ENCODE results near the gene GMDS. TPM values are rescaled to one million over a fixed set of nuclear protein-coding genes. Genes with fewer than 3 reads are reported as not detected.

The GMDS gene
- total RNA-seq, 1 donor from 2014 or later: 30.1 TPM

DNA sequence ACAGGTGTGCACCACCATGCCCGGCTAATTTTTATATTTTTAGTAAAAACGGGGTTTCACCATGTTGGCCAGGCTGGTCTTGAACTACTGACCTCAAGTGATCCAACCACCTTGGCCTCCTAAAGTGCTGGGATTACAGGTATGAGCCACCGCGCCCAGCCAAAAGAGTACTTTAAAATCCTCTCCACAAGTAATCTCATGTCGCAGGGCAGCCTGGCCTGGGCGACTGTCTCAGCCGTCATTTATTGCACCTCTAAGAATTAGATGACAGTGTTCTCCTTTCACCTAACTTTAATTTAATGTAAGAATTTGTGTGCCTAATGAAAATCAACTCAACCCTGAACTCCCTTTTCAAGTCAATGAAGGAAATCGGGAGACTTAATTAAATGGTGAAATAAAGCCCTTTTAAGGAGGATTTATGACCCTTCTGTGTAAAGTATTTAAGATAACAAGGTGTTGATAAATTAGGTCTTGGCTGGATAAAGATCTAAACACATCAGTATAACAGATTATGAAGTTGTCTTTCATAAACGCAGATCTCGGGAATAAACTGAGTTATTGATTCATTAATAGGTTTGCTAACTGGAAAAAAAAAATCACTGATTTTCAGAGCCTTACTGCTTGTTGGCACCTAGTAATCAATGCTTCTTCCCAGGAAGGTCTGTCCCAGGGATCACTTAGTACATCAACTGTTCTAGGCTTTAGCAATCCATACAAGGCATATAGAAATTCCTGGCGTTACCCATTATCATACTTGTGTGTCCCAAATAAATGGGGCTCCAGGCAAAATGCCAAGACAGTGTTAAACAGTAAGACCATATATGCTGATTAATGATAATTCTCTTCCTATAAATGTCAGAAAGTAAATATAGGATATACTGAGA is 209.3 kb downstream of the GMDS start:
- POLR2A ChIA-PET: no interaction called here
- TF ChIP-seq, protein P1, sequence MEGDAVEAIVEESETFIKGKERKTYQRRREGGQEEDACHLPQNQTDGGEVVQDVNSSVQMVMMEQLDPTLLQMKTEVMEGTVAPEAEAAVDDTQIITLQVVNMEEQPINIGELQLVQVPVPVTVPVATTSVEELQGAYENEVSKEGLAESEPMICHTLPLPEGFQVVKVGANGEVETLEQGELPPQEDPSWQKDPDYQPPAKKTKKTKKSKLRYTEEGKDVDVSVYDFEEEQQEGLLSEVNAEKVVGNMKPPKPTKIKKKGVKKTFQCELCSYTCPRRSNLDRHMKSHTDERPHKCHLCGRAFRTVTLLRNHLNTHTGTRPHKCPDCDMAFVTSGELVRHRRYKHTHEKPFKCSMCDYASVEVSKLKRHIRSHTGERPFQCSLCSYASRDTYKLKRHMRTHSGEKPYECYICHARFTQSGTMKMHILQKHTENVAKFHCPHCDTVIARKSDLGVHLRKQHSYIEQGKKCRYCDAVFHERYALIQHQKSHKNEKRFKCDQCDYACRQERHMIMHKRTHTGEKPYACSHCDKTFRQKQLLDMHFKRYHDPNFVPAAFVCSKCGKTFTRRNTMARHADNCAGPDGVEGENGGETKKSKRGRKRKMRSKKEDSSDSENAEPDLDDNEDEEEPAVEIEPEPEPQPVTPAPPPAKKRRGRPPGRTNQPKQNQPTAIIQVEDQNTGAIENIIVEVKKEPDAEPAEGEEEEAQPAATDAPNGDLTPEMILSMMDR (IDR thresholded peaks at IDR 0.05): no peak
- H3K9me3 Mint-ChIP-seq: no peaks in the 10 kb centered on the region

DNA sequence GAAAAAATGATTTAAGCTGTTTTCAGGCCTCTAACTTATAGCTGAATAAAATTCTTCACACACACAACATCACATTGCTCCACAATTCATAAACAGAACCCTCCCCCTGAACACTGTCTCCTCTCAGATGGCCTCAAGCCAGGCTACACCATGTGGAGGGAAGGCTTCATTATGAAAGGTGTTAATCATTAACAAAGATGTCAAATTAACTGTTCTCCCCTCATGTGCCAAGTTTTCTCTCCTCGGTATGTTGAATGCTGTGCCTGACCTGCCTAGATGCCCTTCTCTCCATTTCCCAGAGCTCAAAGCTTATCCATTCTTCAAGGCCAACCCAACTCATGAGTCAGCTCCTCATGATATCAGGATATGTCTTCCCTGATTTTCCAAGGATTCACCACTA is 210.4 kb downstream of the GMDS start:
- no peaks in the 10 kb centered on the region for H3K27me3 Mint-ChIP-seq
- H3K9me3 Mint-ChIP-seq: no peaks in the 10 kb centered on the region
- no peaks in the 10 kb centered on the region for H3K4me1 Mint-ChIP-seq
- ChIA-PET POLR2A (no interaction called here), CTCF (no interaction called here)
- intact Hi-C loops (cut with micrococcal nuclease): no loop called here
- H3K36me3 Mint-ChIP-seq (ENCODE audit: low read depth): no peaks in the 10 kb centered on the region
- ATAC-seq (ENCODE audit: low read depth) (no peak), DNase-seq (no peak)
- no peak overlapping the region for H3K27ac Mint-ChIP-seq
- H3K4me3 Mint-ChIP-seq: no peak overlapping the region
- TF ChIP-seq, protein P1 (IDR thresholded peaks at IDR 0.05): no peak

More for the DNA sequence above, 209.3 kb downstream of the GMDS start:
- Mint-ChIP-seq H3K4me3 (no peak overlapping the region), H3K36me3 (ENCODE audit: low read depth) (no peaks in the 10 kb centered on the region), H3K27ac (no peak overlapping the region), H3K4me1 (no peaks in the 10 kb centered on the region), H3K27me3 (no peaks in the 10 kb centered on the region)
- no peak for ATAC-seq (ENCODE audit: low read depth)
- CTCF ChIA-PET: no interaction called here
- intact Hi-C loops (cut with micrococcal nuclease): no loop called here
- DNase-seq: no peak

DNA sequence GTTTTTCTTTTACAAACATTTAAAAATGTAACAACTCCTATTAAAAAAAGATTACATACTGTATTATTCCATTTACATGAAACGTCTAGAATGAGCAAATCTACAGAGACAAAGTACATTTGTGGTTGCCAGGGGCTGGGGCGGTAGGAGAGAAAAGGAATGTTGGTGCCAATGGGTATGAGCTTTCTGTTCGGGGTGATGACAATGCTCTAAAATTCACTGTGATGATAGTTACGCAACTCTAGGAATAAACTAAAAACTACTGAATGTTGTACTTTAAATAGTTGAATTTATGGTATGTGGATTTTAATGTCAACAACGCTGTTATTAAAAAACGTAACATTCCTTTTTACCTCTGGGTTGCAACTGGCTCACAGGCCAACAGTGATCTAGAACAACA is 211.1 kb downstream of the GMDS start:
- no peak for ATAC-seq (ENCODE audit: low read depth)
- intact Hi-C loops (cut with micrococcal nuclease): no loop called here
- Mint-ChIP-seq H3K27me3 (no peaks in the 10 kb centered on the region), H3K36me3 (ENCODE audit: low read depth) (no peaks in the 10 kb centered on the region), H3K4me1 (peaks cover 2% of the 10 kb centered on the region), H3K4me3 (no peak overlapping the region), H3K27ac (no peak overlapping the region), H3K9me3 (no peaks in the 10 kb centered on the region)
- no peak for DNase-seq
- TF ChIP-seq, protein P1 (IDR thresholded peaks at IDR 0.05): no peak
- ChIA-PET CTCF (no interaction called here), POLR2A (no interaction called here)

DNA sequence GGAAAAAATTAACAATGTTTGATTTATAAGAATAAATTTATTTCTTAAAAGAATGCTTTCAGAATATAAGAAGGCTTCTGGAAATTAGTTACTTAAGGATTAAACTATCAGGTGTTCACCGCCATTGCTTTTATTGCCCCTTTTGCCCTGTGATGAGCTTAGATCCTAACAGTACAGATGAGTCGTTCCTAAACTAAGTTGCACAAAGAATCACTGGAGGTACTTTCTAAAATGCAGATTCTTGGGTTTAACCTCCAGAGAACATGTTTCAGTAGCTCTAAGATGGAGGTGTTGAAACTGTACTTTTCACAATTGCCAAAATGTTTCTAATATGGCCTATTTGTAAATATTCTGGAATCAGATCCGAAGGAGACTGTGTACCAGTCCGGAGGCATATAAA is 211.9 kb downstream of the GMDS start:
- intact Hi-C loops (cut with micrococcal nuclease): no loop called here
- Mint-ChIP-seq H3K36me3 (ENCODE audit: low read depth) (no peaks in the 10 kb centered on the region), H3K27ac (no peak overlapping the region), H3K4me1 (peaks cover 8% of the 10 kb centered on the region), H3K4me3 (no peak overlapping the region), H3K9me3 (no peaks in the 10 kb centered on the region), H3K27me3 (no peaks in the 10 kb centered on the region)
- TF ChIP-seq, protein P1 (IDR thresholded peaks at IDR 0.05): no peak
- ChIA-PET POLR2A (no interaction called here), CTCF (no interaction called here)
- ATAC-seq (ENCODE audit: low read depth): no peak
- DNase-seq: no peak

DNA sequence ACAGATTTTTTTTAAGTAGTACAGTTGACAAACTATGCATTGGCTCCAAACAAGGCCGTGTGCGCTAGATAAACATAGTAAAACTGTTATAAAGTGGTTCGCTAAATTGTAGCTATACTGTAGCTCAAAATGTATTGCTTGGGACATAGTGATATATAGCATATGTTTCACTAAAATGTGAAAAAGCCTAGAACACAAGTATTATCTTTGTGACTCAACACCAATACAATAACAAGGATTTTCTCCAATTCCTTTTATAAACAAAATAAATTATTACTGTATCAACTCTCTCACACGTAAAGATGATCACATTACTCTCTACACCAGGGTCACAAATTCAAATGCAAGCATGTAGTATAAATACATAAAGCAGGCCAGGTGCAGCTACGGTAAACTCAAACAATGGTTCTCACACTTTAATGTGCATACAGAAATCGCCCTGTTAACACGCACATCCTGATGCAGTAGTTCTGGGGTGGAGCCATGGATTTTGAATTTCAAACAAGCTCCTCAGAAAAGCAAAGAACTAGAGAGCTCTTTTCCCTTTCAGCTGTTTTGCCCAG is 214.6 kb downstream of the GMDS start:
- ChIA-PET POLR2A (no interaction called here), CTCF (no interaction called here)
- intact Hi-C loops (cut with micrococcal nuclease): no loop called here
- Mint-ChIP-seq H3K27ac (no peak overlapping the region), H3K4me1 (peaks cover 14% of the 10 kb centered on the region), H3K4me3 (no peak overlapping the region), H3K36me3 (ENCODE audit: low read depth) (no peaks in the 10 kb centered on the region), H3K27me3 (no peaks in the 10 kb centered on the region), H3K9me3 (no peaks in the 10 kb centered on the region)
- ATAC-seq (ENCODE audit: low read depth): no peak
- TF ChIP-seq, protein P1 (IDR thresholded peaks at IDR 0.05): no peak
- DNase-seq: no peak
